ENCODE data around the gene DIPK1C. TPM values are rescaled to one million over a fixed set of nuclear protein-coding genes. Genes with fewer than 3 reads are reported as not detected.

DIPK1C gene
- total RNA-seq, 4 donors from 2014 or later: 0.12 to 9.1 TPM; not detected in 2

DNA sequence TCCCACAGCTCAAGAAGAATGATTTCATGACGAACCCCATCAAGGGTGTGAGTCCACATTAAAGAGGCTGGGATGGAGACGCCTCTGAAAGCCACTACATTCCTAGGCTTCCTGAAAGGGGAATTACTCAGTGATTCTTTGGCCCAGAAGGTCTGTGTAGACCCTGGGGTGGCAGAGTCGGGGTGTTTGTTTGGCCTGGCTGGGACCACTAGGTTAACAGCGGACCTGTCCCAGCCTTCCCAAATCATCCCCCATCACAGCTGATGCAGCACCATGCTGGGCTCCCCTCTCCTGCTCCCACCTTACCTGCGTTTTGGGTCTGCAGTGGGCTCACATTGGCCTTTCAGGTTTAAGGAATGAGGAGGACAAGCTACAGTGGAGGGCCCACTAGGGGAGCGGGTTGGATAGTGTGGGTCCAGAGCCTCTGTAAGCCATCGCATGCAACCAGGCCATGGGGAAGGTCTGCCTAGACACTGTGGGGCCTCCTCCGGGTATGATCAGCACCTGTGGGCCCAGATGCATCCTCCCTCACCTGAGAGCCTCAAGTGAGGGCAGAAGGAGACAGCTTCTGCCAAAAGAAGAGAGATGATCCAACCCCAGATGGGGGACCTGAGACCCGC lies 16.2 kb downstream of the DIPK1C start:
- TF ChIP-seq, protein P1, sequence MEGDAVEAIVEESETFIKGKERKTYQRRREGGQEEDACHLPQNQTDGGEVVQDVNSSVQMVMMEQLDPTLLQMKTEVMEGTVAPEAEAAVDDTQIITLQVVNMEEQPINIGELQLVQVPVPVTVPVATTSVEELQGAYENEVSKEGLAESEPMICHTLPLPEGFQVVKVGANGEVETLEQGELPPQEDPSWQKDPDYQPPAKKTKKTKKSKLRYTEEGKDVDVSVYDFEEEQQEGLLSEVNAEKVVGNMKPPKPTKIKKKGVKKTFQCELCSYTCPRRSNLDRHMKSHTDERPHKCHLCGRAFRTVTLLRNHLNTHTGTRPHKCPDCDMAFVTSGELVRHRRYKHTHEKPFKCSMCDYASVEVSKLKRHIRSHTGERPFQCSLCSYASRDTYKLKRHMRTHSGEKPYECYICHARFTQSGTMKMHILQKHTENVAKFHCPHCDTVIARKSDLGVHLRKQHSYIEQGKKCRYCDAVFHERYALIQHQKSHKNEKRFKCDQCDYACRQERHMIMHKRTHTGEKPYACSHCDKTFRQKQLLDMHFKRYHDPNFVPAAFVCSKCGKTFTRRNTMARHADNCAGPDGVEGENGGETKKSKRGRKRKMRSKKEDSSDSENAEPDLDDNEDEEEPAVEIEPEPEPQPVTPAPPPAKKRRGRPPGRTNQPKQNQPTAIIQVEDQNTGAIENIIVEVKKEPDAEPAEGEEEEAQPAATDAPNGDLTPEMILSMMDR (IDR thresholded peaks at IDR 0.05): no peak
- no peak for TF ChIP-seq POLR2A (IDR thresholded peaks at IDR 0.05)
- DNase-seq: no peak
- H3K36me3 ChIP-seq: no peaks in the 10 kb centered on the region
- intact Hi-C loops (cut with DNase I; ENCODE audit: low total_unique reads): no loop called here
- no peaks in the 10 kb centered on the region for H3K27me3 ChIP-seq
- no peak overlapping the region for H3K27ac ChIP-seq
- no peak overlapping the region for H3K4me3 ChIP-seq
- H3K4me1 ChIP-seq: no peaks in the 10 kb centered on the region
- no peaks in the 10 kb centered on the region for H3K9me3 ChIP-seq

GRCh38 chr18:74438091-74438490 lies 19.0 kb downstream of the DIPK1C start:
- Histone ChIP-seq H3K36me3 (no peaks in the 10 kb centered on the region), H3K4me1 (no peaks in the 10 kb centered on the region), H3K27me3 (no peaks in the 10 kb centered on the region), H3K9me3 (no peaks in the 10 kb centered on the region), H3K27ac (no peak overlapping the region), H3K4me3 (no peak overlapping the region)
- no peak for DNase-seq
- TF ChIP-seq POLR2A (IDR thresholded peaks at IDR 0.05): no peak
- TF ChIP-seq, protein P1 (IDR thresholded peaks at IDR 0.05): no peak
- intact Hi-C loops (cut with DNase I; ENCODE audit: low total_unique reads): no loop called here

DNA sequence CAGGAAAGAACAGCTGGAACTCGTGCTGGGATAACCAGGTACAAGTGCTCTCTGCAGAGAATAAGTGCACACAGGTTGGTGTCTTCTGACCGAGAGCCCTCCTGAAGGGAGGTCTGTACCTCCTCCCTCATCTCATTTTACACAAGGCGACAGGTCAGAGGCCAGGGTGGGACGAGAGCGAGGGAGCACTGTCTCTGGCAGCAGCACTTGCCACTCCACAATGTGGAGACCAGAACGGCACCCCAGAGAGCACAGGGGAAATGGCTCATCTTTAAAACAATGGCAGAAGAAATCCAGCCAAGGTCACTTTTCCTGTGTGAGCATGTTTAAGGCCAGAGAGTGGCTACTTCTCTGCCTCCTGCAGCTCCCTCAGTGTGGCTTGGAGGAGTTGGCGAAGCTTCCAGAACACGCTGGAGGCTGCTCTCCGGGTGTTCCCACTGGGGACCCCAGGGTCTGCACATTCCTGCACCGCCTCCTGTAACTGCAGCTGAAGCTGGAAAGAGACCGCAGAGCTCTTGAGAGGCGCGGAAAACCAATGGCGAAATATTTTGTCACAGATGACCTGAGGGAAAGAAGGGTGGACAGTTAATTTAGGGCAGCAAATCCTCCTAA lies 20.8 kb downstream of the DIPK1C start:
- no peaks in the 10 kb centered on the region for H3K4me1 ChIP-seq
- intact Hi-C loops (cut with DNase I; ENCODE audit: low total_unique reads): no loop called here

DNA sequence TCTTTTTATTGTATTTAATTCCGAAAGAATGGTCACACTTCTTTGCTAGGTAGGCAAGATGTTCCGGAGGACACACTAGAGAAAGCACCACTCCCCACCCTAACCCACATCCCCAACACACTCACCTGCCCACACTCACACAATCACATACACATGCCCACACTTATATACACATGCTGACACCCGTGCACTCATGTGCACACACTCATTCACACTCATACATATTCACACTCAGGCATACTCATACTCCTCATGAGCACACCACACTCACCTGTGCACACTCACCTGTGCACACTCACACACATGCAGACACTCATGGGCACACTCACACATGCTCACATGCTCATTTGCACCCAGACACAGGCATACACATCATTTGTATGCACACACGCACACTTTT lies 21.4 kb downstream of the DIPK1C start:
- H3K9me3 ChIP-seq: no peaks in the 10 kb centered on the region
- no peaks in the 10 kb centered on the region for H3K4me1 ChIP-seq
- no peaks in the 10 kb centered on the region for H3K36me3 ChIP-seq
- H3K4me3 ChIP-seq: no peak overlapping the region
- DNase-seq: no peak
- H3K27me3 ChIP-seq: no peaks in the 10 kb centered on the region
- no peak overlapping the region for H3K27ac ChIP-seq
- intact Hi-C loops (cut with DNase I; ENCODE audit: low total_unique reads): no loop called here
- TF ChIP-seq, protein P1 (IDR thresholded peaks at IDR 0.05): no peak
- no peak for TF ChIP-seq POLR2A (IDR thresholded peaks at IDR 0.05)

More for the DNA sequence above, 20.8 kb downstream of the DIPK1C start:
- Histone ChIP-seq H3K27ac (no peak overlapping the region), H3K27me3 (no peaks in the 10 kb centered on the region), H3K36me3 (no peaks in the 10 kb centered on the region), H3K4me3 (no peak overlapping the region), H3K9me3 (no peaks in the 10 kb centered on the region)
- TF ChIP-seq, protein P1 (IDR thresholded peaks at IDR 0.05): no peak
- no peak for TF ChIP-seq POLR2A (IDR thresholded peaks at IDR 0.05)
- DNase-seq: no peak

- Histone ChIP-seq H3K27me3 (no peaks in the 10 kb centered on the region), H3K36me3 (no peaks in the 10 kb centered on the region), H3K27ac (no peak overlapping the region), H3K4me3 (no peak overlapping the region), H3K9me3 (no peaks in the 10 kb centered on the region), H3K4me1 (no peaks in the 10 kb centered on the region)
- intact Hi-C loops (cut with DNase I; ENCODE audit: low total_unique reads): no loop called here
- DNase-seq: no peak
- TF ChIP-seq POLR2A (IDR thresholded peaks at IDR 0.05): no peak
- TF ChIP-seq, protein P1 (IDR thresholded peaks at IDR 0.05): no peak
These were observed 22.6 kb downstream of the DIPK1C start for GRCh38 chr18:74434466-74434865.
